A549 (cell line): ENCODE measurements around the gene RGS13.

Source experiments
- EP300 ChIP-seq, 2 experiments: fragments of >200 bp; sonication (Bioruptor Twin); formaldehyde crosslinking; IDR thresholded peaks; 2 replicates in 1 of 2; 3 replicates in 1 of 2; pipeline ENCODE4 v1.6.1; 2016 to 2017
- POLR2A ChIP-seq: IDR thresholded peaks from 2 replicates; pipeline ENCODE4 v1.6.1; 2012; ENCODE audit warnings: mild to moderate bottlenecking, low read length
- TF ChIP-seq, protein P1 (sequence below): fragments of >200 bp; sonication (Bioruptor Twin); formaldehyde crosslinking; IDR thresholded peaks from 3 replicates; pipeline ENCODE4 v1.6.1; 2016

DNA sequence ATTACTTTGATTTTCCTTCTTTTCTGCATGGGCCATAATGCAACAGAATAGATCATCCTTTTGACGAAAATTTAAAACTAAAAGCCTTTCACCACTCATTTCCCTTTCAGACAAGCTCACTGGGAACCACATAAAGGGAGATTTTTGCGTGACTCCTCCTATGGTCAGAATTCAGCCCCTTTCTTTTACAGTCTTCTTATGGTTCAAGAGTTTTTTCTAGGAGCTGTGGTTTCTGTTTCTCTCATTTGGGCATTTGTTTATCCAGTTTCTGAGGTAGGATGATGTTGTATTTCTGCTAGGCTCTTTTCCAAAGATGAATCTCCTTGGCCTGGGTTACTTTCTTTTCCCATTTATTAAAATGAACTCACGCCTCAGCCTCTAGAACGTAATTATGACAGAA is 43.4 kb upstream of the RGS13 start:
- TF ChIP-seq, protein P1, sequence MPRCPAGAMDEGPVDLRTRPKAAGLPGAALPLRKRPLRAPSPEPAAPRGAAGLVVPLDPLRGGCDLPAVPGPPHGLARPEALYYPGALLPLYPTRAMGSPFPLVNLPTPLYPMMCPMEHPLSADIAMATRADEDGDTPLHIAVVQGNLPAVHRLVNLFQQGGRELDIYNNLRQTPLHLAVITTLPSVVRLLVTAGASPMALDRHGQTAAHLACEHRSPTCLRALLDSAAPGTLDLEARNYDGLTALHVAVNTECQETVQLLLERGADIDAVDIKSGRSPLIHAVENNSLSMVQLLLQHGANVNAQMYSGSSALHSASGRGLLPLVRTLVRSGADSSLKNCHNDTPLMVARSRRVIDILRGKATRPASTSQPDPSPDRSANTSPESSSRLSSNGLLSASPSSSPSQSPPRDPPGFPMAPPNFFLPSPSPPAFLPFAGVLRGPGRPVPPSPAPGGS, result no peak
- no peak for TF ChIP-seq EP300 (IDR thresholded peaks at IDR 0.05)
- no peak for TF ChIP-seq POLR2A
